Measurements from ENCODE around the gene RNF41. TPM values are rescaled to one million over a fixed set of nuclear protein-coding genes. Genes with fewer than 3 reads are reported as not detected.

Gene RNF41
- total RNA-seq, 1 experiment from 2014 or later: 57.4 TPM

- TF ChIP-seq ATF1 (CRISPR knock-in tag; IDR thresholded peaks at IDR 0.05) (no peak), SMAD4 (CRISPR knock-in tag; IDR thresholded peaks at IDR 0.05) (no peak), TEAD4 (CRISPR knock-in tag; IDR thresholded peaks at IDR 0.05) (no peak), PRDM15 (CRISPR knock-in tag; IDR thresholded peaks at IDR 0.05) (no peak), IRF2 (CRISPR knock-in tag; IDR thresholded peaks at IDR 0.05; ENCODE audit: borderline replicate concordance, low read depth) (no peak), ZNF219 (CRISPR knock-in tag; IDR thresholded peaks at IDR 0.05; ENCODE audit: borderline replicate concordance) (no peak), RELA (CRISPR knock-in tag; IDR thresholded peaks at IDR 0.05; ENCODE audit: borderline replicate concordance) (no peak), NR2C2 (CRISPR knock-in tag; IDR thresholded peaks at IDR 0.05) (no peak), E2F4 (CRISPR knock-in tag; IDR thresholded peaks at IDR 0.05; ENCODE audit: borderline replicate concordance, low read depth) (no peak), ERG (CRISPR knock-in tag; IDR thresholded peaks at IDR 0.05) (peak; percentile 95; the same call in 1 of the 2 replicates), FOXP1 (CRISPR knock-in tag; IDR thresholded peaks at IDR 0.05; ENCODE audit: borderline replicate concordance) (peak; percentile 77), HMGA2 (CRISPR knock-in tag; IDR thresholded peaks at IDR 0.05) (peak; percentile 45), ZNF232 (CRISPR knock-in tag; IDR thresholded peaks at IDR 0.05) (peak; percentile 39; the same call in 1 of the 2 replicates), ZNF671 (CRISPR knock-in tag; IDR thresholded peaks at IDR 0.05) (peak; percentile 90), ZNF416 (CRISPR knock-in tag; IDR thresholded peaks at IDR 0.05) (peak; percentile 97), KAT7 (CRISPR knock-in tag; IDR thresholded peaks at IDR 0.05; ENCODE audit: borderline replicate concordance) (no peak), RORB (CRISPR knock-in tag; IDR thresholded peaks at IDR 0.05) (no peak; the same call in 1 of the 2 replicates), SP1 (CRISPR knock-in tag; conservative IDR thresholded peaks at IDR 0.05) (peak; percentile 54; the same call in 1 of the 2 replicates), GRHL2 (CRISPR knock-in tag; IDR thresholded peaks at IDR 0.05; ENCODE audit: insufficient replicate concordance, severe bottlenecking) (no peak), NR3C1 (CRISPR knock-in tag; conservative IDR thresholded peaks at IDR 0.05; ENCODE audit: low read depth) (no peak), CBFB (CRISPR knock-in tag; IDR thresholded peaks at IDR 0.05; ENCODE audit: low read depth) (no peak), CREB1 (CRISPR knock-in tag; IDR thresholded peaks at IDR 0.05) (no peak), STAT6 (CRISPR knock-in tag; conservative IDR thresholded peaks at IDR 0.05; ENCODE audit: low read depth) (no peak), FOXP4 (CRISPR knock-in tag; IDR thresholded peaks at IDR 0.05) (no peak)
- TF ChIP-seq, protein P1, sequence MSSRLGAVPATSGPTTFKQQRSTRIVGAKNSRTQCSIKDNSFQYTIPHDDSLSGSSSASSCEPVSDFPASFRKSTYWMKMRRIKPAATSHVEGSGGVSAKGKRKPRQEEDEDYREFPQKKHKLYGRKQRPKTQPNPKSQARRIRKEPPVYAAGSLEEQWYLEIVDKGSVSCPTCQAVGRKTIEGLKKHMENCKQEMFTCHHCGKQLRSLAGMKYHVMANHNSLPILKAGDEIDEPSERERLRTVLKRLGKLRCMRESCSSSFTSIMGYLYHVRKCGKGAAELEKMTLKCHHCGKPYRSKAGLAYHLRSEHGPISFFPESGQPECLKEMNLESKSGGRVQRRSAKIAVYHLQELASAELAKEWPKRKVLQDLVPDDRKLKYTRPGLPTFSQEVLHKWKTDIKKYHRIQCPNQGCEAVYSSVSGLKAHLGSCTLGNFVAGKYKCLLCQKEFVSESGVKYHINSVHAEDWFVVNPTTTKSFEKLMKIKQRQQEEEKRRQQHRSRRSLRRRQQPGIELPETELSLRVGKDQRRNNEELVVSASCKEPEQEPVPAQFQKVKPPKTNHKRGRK (CRISPR knock-in tag; IDR thresholded peaks at IDR 0.05; ENCODE audit: borderline replicate concordance): no peak
- TF ChIP-seq, protein P2, sequence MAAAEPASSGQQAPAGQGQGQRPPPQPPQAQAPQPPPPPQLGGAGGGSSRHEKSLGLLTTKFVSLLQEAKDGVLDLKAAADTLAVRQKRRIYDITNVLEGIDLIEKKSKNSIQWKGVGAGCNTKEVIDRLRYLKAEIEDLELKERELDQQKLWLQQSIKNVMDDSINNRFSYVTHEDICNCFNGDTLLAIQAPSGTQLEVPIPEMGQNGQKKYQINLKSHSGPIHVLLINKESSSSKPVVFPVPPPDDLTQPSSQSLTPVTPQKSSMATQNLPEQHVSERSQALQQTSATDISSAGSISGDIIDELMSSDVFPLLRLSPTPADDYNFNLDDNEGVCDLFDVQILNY (CRISPR knock-in tag; IDR thresholded peaks at IDR 0.05): no peak
These were observed 63.4 kb downstream of the RNF41 start, which contains the start of gene MYL6 (continued) for GRCh38 chr12:56158029-56158925.

All from WTC11 (cell line).